Central memory CD8-positive, alpha-beta T cell (primary cell): ENCODE data around the gene EIF3L.

ENCODE experiments used
- ATAC-seq: fragments of 150-1000 bp; cut with Tn5 transposase; replicated peaks from 2 replicates; pipeline ENCODE4 v1.10.0; 2022; ENCODE audit warnings: mild to moderate bottlenecking, moderate FRiP score, moderate number of reproducible peaks; ENCODE audit not compliant: poor library complexity, severe bottlenecking; ENCODE audit errors: extremely low read depth
- DNase-seq, 2 donors: peaks; one replicate each; pipeline ENCODE4 v3.0.0; 2021; ENCODE audit warnings: low spot score in 2 of 2
- H3K27ac Mint-ChIP-seq: one replicate; pipeline ENCODE4 v1.8.0; 2022; ENCODE audit warnings: low read depth, mild to moderate bottlenecking, moderate library complexity, mixed read lengths
- H3K27me3 Mint-ChIP-seq: one replicate; pipeline ENCODE4 v1.8.0; 2022; ENCODE audit warnings: mixed read lengths
- H3K36me3 Mint-ChIP-seq: one replicate; pipeline ENCODE4 v1.8.0; 2022; ENCODE audit warnings: mild to moderate bottlenecking, moderate library complexity, mixed read lengths; ENCODE audit not compliant: insufficient read depth
- H3K4me1 Mint-ChIP-seq: one replicate; pipeline ENCODE4 v1.8.0; 2022; ENCODE audit warnings: mixed read lengths
- H3K4me3 Mint-ChIP-seq: one replicate; pipeline ENCODE4 v1.8.0; 2022; ENCODE audit warnings: mild to moderate bottlenecking, moderate library complexity, mixed read lengths
- H3K9me3 Mint-ChIP-seq: one replicate; pipeline ENCODE4 v1.8.0; 2022; ENCODE audit warnings: mixed read lengths

Gene EIF3L

DNA sequence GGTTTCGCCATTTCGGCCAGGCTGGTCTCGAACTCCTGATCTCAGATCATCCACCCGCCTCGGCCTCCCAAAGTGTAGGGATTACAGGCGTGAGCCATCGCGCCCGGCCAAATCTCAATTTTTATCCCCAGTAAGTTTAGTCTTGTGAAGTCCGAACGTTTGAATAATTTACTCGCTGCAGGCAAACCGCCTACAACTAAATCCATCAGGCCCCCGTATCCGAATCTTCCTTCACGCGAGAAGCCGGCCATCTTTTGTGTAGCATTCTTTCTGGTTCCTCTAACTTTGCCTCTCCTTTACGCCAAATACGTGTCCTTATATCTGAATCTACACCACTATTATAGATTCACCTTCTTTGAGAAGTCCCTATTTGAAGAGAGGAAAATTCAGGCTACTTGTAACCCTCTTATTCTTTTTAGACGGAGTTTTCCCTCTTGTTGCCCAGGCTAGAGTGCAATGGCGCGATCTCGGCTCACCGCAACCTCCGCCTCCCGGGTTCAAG lies 581 bp upstream of the EIF3L start:
- peak overlapping the region; percentile 99 for H3K27ac Mint-ChIP-seq
- no peak for ATAC-seq
- no peaks in the 10 kb centered on the region for H3K27me3 Mint-ChIP-seq
- H3K4me3 Mint-ChIP-seq = peak overlapping the region; percentile 88
- peaks cover 44% of the 10 kb centered on the region for H3K4me1 Mint-ChIP-seq
- peaks cover 37% of the 10 kb centered on the region for H3K36me3 Mint-ChIP-seq
- H3K9me3 Mint-ChIP-seq = no peaks in the 10 kb centered on the region
- no peak for DNase-seq

DNA sequence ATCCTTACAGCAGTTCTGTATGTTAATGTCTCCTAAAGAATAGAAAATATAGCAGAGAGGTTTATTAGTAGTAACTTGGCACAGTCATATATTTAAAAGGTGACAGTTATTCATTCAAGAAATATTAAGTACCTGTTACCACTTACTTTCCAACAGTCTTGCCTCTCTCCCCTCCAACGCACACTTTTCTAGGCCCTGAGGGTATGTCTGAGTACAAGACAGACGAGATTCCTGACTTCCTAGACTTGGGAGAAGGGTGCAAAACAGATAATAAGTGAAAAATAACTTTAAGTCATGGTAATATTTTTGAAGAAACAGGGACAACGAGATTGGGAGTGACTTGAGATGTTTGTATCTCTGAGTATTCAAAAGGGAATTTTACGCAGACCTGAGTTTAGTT lies 1.6 kb downstream of the EIF3L start:
- Mint-ChIP-seq H3K4me1 (peaks cover 59% of the 10 kb centered on the region), H3K36me3 (peaks cover 53% of the 10 kb centered on the region), H3K9me3 (no peaks in the 10 kb centered on the region), H3K27ac (peak overlapping the region; percentile 99), H3K27me3 (no peaks in the 10 kb centered on the region), H3K4me3 (peak overlapping the region; percentile 88)
- ATAC-seq = no peak
- no peak for DNase-seq

DNA sequence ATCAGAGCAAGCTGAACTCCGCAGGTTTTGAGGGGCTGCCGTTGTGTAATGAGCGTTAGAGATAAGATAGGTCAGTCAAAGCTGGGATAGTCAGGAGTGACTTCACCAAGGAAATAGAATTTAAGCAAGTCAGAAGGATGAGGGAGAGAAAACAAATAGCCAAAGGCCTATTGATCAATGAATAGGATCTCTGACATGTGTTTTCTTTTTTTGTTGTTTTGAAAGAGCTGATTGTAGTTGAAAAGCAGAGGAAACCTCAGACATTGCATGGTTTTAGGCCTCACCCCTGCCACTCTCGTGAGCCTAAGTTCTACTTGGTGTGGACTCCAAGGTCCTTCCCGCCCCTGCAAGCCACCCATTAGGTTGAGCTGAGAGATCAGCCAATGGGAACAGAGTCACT lies 3.2 kb downstream of the EIF3L start:
- no peak overlapping the region for H3K27ac Mint-ChIP-seq
- no peak for DNase-seq
- H3K4me1 Mint-ChIP-seq = peaks cover 59% of the 10 kb centered on the region
- no peak overlapping the region for H3K4me3 Mint-ChIP-seq
- ATAC-seq = no peak
- peaks cover 68% of the 10 kb centered on the region for H3K36me3 Mint-ChIP-seq
- H3K9me3 Mint-ChIP-seq = no peaks in the 10 kb centered on the region
- H3K27me3 Mint-ChIP-seq = no peaks in the 10 kb centered on the region

GRCh38 chr22:37854946-37855345 lies 5.7 kb downstream of the EIF3L start:
- Mint-ChIP-seq H3K4me1 (peaks cover 36% of the 10 kb centered on the region), H3K9me3 (no peaks in the 10 kb centered on the region), H3K27ac (no peak overlapping the region), H3K36me3 (peaks cover 80% of the 10 kb centered on the region), H3K27me3 (no peaks in the 10 kb centered on the region), H3K4me3 (no peak overlapping the region)
- DNase-seq (no peak), ATAC-seq (no peak)

GRCh38 chr22:37855462-37855861 lies 6.2 kb downstream of the EIF3L start:
- Mint-ChIP-seq H3K27ac (peak overlapping the region; percentile 49), H3K36me3 (peaks cover 85% of the 10 kb centered on the region), H3K4me3 (no peak overlapping the region), H3K9me3 (no peaks in the 10 kb centered on the region), H3K27me3 (no peaks in the 10 kb centered on the region), H3K4me1 (peaks cover 35% of the 10 kb centered on the region)
- ATAC-seq (no peak), DNase-seq (no peak)

- peaks cover 74% of the 10 kb centered on the region for H3K36me3 Mint-ChIP-seq
- no peak for DNase-seq
- H3K27ac Mint-ChIP-seq = no peak overlapping the region
Measured at GRCh38 chr22:37860796-37861421, 11.7 kb downstream of the EIF3L start.

DNA sequence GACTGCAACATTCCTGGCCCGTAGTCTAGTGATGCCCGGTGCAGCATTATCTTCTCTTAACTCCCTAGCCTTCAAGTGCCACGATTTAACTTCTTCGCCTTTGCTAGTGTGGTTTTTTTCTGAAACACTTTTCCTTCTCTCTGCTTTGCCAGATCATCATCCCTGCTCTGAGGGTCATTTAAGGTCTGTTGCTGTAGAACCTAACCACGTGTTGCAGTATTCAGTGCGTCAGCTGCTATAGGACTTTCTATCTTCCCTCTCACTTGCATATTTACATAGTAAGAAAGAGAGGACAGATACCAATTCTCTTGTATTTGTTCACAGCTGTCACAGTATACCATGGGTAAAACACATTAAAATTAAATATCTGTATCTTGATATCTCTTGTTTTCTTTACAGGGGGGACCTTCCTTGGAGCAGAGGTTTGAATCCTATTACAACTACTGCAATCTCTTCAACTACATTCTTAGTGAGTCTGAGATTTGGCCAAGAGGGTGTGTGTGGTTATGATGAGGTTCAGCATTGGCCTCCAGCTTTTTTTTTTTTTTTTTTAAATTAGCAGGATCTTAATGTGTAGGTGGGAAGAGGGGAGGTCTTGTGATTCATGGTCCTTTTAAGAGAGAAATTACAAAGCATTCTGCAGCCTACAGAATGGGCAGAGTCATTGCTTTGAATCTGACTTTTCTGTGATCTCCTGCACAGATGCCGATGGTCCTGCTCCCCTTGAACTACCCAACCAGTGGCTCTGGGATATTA lies 13.5 kb downstream of the EIF3L start:
- no peak overlapping the region for H3K4me3 Mint-ChIP-seq
- DNase-seq = no peak
- ATAC-seq = no peak
- no peaks in the 10 kb centered on the region for H3K27me3 Mint-ChIP-seq
- H3K4me1 Mint-ChIP-seq = peaks cover 5% of the 10 kb centered on the region
- no peaks in the 10 kb centered on the region for H3K9me3 Mint-ChIP-seq
- peaks cover 70% of the 10 kb centered on the region for H3K36me3 Mint-ChIP-seq
- no peak overlapping the region for H3K27ac Mint-ChIP-seq

More at GRCh38 chr22:37860796-37861421, 11.7 kb downstream of the EIF3L start:
- no peaks in the 10 kb centered on the region for H3K27me3 Mint-ChIP-seq
- H3K9me3 Mint-ChIP-seq = no peaks in the 10 kb centered on the region
- no peak overlapping the region for H3K4me3 Mint-ChIP-seq
- ATAC-seq = no peak
- peaks cover 5% of the 10 kb centered on the region for H3K4me1 Mint-ChIP-seq

GRCh38 chr22:37865510-37865909 lies 16.3 kb downstream of the EIF3L start:
- H3K4me1 Mint-ChIP-seq = peaks cover 5% of the 10 kb centered on the region
- DNase-seq = no peak

GRCh38 chr22:37870273-37870672 lies 21.1 kb downstream of the EIF3L start:
- Mint-ChIP-seq H3K27ac (no peak overlapping the region), H3K4me3 (no peak overlapping the region), H3K27me3 (no peaks in the 10 kb centered on the region), H3K4me1 (no peaks in the 10 kb centered on the region), H3K36me3 (peaks cover 84% of the 10 kb centered on the region), H3K9me3 (no peaks in the 10 kb centered on the region)
- no peak for DNase-seq
- ATAC-seq = no peak

More at GRCh38 chr22:37865510-37865909, 16.3 kb downstream of the EIF3L start:
- no peak for ATAC-seq
- Mint-ChIP-seq H3K4me3 (no peak overlapping the region), H3K9me3 (no peaks in the 10 kb centered on the region), H3K36me3 (peaks cover 68% of the 10 kb centered on the region), H3K27ac (no peak overlapping the region), H3K27me3 (no peaks in the 10 kb centered on the region)

DNA sequence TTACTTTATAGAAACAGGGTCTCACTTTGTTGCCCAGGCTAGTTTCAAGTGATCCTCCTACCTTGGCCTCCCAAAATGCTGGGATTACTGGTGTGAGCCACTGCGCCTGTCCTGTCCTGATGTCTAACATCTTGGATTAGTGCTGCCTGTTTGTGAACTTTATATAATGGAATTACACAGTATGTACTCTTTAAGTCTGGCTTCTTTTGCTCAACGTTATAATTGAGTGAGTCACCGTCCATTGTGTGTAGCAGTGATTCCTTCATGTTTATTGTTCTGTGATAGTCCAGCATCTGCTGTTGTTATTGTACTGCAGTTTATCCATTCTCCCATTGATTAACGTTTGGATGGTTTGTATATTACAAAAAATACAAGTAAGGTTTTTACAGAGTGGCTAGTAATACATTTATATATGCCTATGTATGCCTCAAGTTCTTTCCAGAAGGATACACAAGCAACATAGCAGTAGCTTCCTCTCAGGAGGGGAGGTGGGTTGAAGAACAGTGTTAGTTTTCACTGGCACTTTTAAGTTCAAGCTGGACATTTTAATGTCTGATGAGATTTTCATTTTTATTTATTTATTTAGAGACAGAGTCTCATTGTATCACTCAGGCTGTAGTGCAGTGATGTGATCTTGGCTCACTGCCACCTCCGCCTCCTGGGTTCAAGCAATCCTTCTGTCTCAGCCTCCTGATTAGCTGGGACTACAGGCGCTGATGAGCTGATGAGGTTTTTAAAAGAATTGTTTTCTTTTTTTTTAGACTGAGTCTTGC lies 31.6 kb downstream of the EIF3L start:
- DNase-seq = no peak
- no peak for ATAC-seq
- no peaks in the 10 kb centered on the region for H3K9me3 Mint-ChIP-seq
- no peak overlapping the region for H3K27ac Mint-ChIP-seq
- no peak overlapping the region for H3K4me3 Mint-ChIP-seq
- peaks cover 69% of the 10 kb centered on the region for H3K36me3 Mint-ChIP-seq
- H3K27me3 Mint-ChIP-seq = no peaks in the 10 kb centered on the region
- peaks cover 21% of the 10 kb centered on the region for H3K4me1 Mint-ChIP-seq

DNA sequence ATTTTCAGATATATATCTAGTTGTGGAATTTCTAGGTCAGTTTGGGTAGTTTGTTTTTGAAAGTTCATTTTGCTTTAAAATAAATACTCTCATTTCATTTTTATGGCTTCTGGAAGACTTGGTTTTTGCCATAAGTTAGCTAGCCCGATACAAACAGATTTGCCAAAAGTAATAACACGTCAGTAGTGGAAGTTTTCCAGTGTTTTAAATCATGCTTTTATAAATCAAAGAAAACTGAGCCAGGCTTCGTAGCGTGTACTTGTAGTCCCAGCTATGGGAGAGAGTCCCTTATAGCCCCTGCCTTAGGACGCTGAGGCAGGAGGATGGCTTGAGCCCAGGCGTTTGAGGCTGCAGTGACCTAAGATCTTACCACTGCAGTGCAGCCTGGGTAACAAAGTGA lies 35.2 kb downstream of the EIF3L start:
- H3K4me1 Mint-ChIP-seq = peaks cover 11% of the 10 kb centered on the region
- H3K4me3 Mint-ChIP-seq = no peak overlapping the region
- no peaks in the 10 kb centered on the region for H3K9me3 Mint-ChIP-seq
- DNase-seq (no peak), ATAC-seq (no peak)
- H3K27ac Mint-ChIP-seq = peak overlapping the region; percentile 3
- H3K27me3 Mint-ChIP-seq = no peaks in the 10 kb centered on the region
- peaks cover 69% of the 10 kb centered on the region for H3K36me3 Mint-ChIP-seq

- H3K4me1 Mint-ChIP-seq = peaks cover 11% of the 10 kb centered on the region
- no peak overlapping the region for H3K4me3 Mint-ChIP-seq
- H3K9me3 Mint-ChIP-seq = no peaks in the 10 kb centered on the region
- H3K27ac Mint-ChIP-seq = no peak overlapping the region
- ATAC-seq (no peak), DNase-seq (no peak)
- H3K36me3 Mint-ChIP-seq = peaks cover 50% of the 10 kb centered on the region
- no peaks in the 10 kb centered on the region for H3K27me3 Mint-ChIP-seq
Measured at GRCh38 chr22:37887584-37888378, 38.6 kb downstream of the EIF3L start.
